Measurements from ENCODE around the gene TNIK.
"Not testable (repeated sequence)": the region's sequence is repeated elsewhere in the genome, so short reads cannot be mapped to it uniquely, and the experiment has no call there.

TNIK gene

DNA sequence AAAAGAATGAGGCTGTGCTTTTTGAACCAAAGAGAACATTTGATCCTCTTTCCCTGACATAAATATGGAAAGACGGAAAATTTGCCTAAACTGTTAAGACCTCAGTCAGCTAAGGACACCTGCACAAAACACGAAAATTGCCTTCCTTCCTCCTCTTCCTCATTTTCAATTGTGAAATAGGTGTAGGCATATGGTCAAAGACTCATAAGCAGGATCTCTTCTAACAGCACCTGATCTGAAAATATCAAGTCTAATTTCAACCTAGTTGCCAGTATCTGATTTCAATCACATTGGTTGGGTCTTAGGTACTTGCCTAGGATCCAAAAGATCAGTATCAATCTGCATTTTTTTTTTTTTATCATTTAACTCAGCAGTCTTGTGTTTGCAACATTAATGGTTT lies 218.0 kb downstream of the TNIK start:
- H3K79me2 ChIP-seq (ENCODE audit: control insufficient read depth, low read length) = no peaks in the 10 kb centered on the region
- no peaks in the 10 kb centered on the region for H3K4me1 ChIP-seq (ENCODE audit: control insufficient read depth, low read length)
- no peaks in the 10 kb centered on the region for H4K20me1 ChIP-seq (ENCODE audit: control insufficient read depth, insufficient read depth, low read depth, low read length)
- H3K9me3 ChIP-seq (ENCODE audit: control insufficient read depth, insufficient read depth, low read length) = no peaks in the 10 kb centered on the region
- H3K4me2 ChIP-seq (ENCODE audit: low read length) = no peak overlapping the region
- H3K27me3 ChIP-seq (ENCODE audit: control insufficient read depth, low read length) = no peaks in the 10 kb centered on the region
- no peak overlapping the region for H3K4me3 ChIP-seq (ENCODE audit: low read length)
- H3K36me3 ChIP-seq (ENCODE audit: control insufficient read depth, low read length) = no peaks in the 10 kb centered on the region
- H3K27ac ChIP-seq (ENCODE audit: low read depth, low read length) = no peak overlapping the region
- H3K9me2 ChIP-seq (replicated peaks; ENCODE audit: control insufficient read depth, low read length) = no peaks in the 10 kb centered on the region
- H3F3A ChIP-seq (ENCODE audit: control insufficient read depth, insufficient read depth) = no peaks in the 10 kb centered on the region
- TF ChIP-seq, protein P1, sequence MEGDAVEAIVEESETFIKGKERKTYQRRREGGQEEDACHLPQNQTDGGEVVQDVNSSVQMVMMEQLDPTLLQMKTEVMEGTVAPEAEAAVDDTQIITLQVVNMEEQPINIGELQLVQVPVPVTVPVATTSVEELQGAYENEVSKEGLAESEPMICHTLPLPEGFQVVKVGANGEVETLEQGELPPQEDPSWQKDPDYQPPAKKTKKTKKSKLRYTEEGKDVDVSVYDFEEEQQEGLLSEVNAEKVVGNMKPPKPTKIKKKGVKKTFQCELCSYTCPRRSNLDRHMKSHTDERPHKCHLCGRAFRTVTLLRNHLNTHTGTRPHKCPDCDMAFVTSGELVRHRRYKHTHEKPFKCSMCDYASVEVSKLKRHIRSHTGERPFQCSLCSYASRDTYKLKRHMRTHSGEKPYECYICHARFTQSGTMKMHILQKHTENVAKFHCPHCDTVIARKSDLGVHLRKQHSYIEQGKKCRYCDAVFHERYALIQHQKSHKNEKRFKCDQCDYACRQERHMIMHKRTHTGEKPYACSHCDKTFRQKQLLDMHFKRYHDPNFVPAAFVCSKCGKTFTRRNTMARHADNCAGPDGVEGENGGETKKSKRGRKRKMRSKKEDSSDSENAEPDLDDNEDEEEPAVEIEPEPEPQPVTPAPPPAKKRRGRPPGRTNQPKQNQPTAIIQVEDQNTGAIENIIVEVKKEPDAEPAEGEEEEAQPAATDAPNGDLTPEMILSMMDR (IDR thresholded peaks at IDR 0.05; ENCODE audit: low read depth, low read length, poor library complexity, severe bottlenecking) = no peak
- no peak for TF ChIP-seq EZH2phosphoT487 (IDR thresholded peaks at IDR 0.05; ENCODE audit: borderline replicate concordance, low read length)

DNA sequence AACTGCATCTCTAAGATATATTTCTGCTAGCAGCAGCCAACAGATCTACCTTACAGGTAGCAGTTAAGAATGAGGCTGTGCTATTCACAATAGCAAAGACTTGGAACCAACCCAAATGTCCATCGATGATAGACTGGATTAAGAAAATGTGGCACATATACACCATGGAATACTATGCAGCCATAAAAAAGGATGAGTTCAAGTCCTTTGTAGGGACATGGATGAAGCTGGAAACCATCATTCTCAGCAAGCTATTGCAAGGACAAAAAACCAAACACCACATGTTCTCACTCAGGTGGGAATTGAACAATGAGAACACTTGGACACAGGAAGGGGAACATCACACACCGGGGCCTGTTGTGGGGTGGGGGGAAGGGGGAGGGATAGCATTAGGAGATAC lies 218.6 kb downstream of the TNIK start:
- not testable (repeated sequence) for H3K4me3 ChIP-seq (ENCODE audit: low read length); H4K20me1 ChIP-seq (ENCODE audit: control insufficient read depth, insufficient read depth, low read depth, low read length); H3K79me2 ChIP-seq (ENCODE audit: control insufficient read depth, low read length); H3K4me1 ChIP-seq (ENCODE audit: control insufficient read depth, low read length); H3K4me2 ChIP-seq (ENCODE audit: low read length); H3K27ac ChIP-seq (ENCODE audit: low read depth, low read length); H3K9me2 ChIP-seq (replicated peaks; ENCODE audit: control insufficient read depth, low read length); H3F3A ChIP-seq (ENCODE audit: control insufficient read depth, insufficient read depth); H3K36me3 ChIP-seq (ENCODE audit: control insufficient read depth, low read length); H3K27me3 ChIP-seq (ENCODE audit: control insufficient read depth, low read length); H3K9me3 ChIP-seq (ENCODE audit: control insufficient read depth, insufficient read depth, low read length)

DNA sequence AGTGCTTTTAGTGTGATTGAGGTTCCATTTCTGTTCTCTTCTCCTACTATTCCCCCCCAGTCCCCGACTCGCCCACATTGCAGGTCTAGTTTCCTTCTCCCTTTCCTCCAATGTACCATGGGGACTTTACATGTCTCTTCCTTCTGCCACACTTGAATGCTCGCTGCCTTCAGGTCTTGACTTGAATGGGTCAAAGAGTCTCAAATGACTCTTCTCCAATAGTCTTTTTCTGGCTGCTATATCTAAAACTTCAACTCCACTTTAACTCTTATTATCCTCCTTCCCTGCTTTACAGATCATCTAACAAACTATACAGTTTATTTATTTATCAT lies 219.7 kb downstream of the TNIK start:
- Histone ChIP-seq H3K4me2 (ENCODE audit: low read length) (no peak overlapping the region), H3K9me3 (ENCODE audit: control insufficient read depth, insufficient read depth, low read length) (no peaks in the 10 kb centered on the region), H3F3A (ENCODE audit: control insufficient read depth, insufficient read depth) (no peaks in the 10 kb centered on the region), H3K9me2 (replicated peaks; ENCODE audit: control insufficient read depth, low read length) (no peaks in the 10 kb centered on the region), H3K27ac (ENCODE audit: low read depth, low read length) (no peak overlapping the region), H3K36me3 (ENCODE audit: control insufficient read depth, low read length) (no peaks in the 10 kb centered on the region), H3K27me3 (ENCODE audit: control insufficient read depth, low read length) (no peaks in the 10 kb centered on the region), H3K4me3 (ENCODE audit: low read length) (no peak overlapping the region), H4K20me1 (ENCODE audit: control insufficient read depth, insufficient read depth, low read depth, low read length) (no peaks in the 10 kb centered on the region), H3K79me2 (ENCODE audit: control insufficient read depth, low read length) (no peaks in the 10 kb centered on the region), H3K4me1 (ENCODE audit: control insufficient read depth, low read length) (no peaks in the 10 kb centered on the region)
- TF ChIP-seq, protein P1 (IDR thresholded peaks at IDR 0.05; ENCODE audit: low read depth, low read length, poor library complexity, severe bottlenecking) = no peak
- TF ChIP-seq EZH2phosphoT487 (IDR thresholded peaks at IDR 0.05; ENCODE audit: borderline replicate concordance, low read length) = no peak

DNA sequence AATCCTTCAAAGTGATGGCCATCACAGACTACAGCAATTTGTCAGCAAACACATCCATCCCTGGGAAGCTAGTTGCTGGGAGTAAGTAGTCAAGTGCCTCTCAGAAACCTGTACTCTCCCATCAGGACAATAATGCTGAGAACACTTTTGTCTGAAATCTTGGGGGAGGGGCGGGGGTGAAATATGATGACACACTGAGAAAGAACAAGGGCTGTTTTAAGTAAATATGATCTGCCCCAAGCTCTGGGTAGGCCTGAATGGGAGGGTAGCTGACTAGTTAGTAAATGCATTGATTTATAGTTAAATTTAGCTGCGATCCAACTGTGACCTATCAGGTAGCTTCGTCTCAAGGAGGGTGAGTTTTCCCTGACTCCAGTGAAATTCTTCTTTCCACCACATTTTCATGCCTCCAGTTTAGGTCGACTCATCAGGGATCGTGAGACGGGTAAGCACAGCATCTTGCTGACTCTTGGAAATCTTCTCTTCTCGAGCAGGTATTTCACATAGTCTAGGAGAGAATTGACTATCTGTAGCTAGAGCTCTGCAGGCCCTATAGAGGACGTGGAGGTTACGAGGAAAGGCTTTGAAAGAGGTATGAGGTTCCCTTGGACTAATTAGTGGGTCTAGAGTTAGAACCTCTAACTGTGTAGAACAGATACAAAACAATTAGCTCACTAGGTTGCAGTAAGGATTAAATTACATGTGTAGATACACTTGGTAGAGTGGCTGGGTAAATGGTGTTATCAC lies 220.3 kb downstream of the TNIK start:
- Histone ChIP-seq H3K27ac (ENCODE audit: low read depth, low read length) (no peak overlapping the region), H3K4me1 (ENCODE audit: control insufficient read depth, low read length) (no peaks in the 10 kb centered on the region), H3K27me3 (ENCODE audit: control insufficient read depth, low read length) (no peaks in the 10 kb centered on the region), H4K20me1 (ENCODE audit: control insufficient read depth, insufficient read depth, low read depth, low read length) (no peaks in the 10 kb centered on the region), H3K4me2 (ENCODE audit: low read length) (no peak overlapping the region), H3K9me2 (replicated peaks; ENCODE audit: control insufficient read depth, low read length) (no peaks in the 10 kb centered on the region), H3F3A (ENCODE audit: control insufficient read depth, insufficient read depth) (no peaks in the 10 kb centered on the region), H3K79me2 (ENCODE audit: control insufficient read depth, low read length) (no peaks in the 10 kb centered on the region), H3K4me3 (ENCODE audit: low read length) (no peak overlapping the region), H3K9me3 (ENCODE audit: control insufficient read depth, insufficient read depth, low read length) (no peaks in the 10 kb centered on the region), H3K36me3 (ENCODE audit: control insufficient read depth, low read length) (no peaks in the 10 kb centered on the region)
- TF ChIP-seq, protein P1 (IDR thresholded peaks at IDR 0.05; ENCODE audit: low read depth, low read length, poor library complexity, severe bottlenecking) = no peak
- no peak for TF ChIP-seq EZH2phosphoT487 (IDR thresholded peaks at IDR 0.05; ENCODE audit: borderline replicate concordance, low read length)

Measured in DOHH2 (cell line).